ENCODE results near the gene RHBDF1.

RHBDF1 gene

GRCh38 chr16:60929-61878, 11.2 kb downstream of the RHBDF1 start:
- DNase-seq (ENCODE audit: insufficient read length, low spot score) (no peak), FAIRE-seq (no peak)
- no peak for TF ChIP-seq CTCF (IDR thresholded peaks at IDR 0.05; ENCODE audit: insufficient read depth, missing control alignments)

GRCh38 chr16:60166-60565, 12.3 kb downstream of the RHBDF1 start:
- TF ChIP-seq CTCF (IDR thresholded peaks at IDR 0.05; ENCODE audit: insufficient read depth, missing control alignments) = no peak
- DNase-seq (ENCODE audit: insufficient read length, low spot score) = no peak
- no peak for FAIRE-seq

- TF ChIP-seq CTCF (IDR thresholded peaks at IDR 0.05; ENCODE audit: insufficient read depth, missing control alignments) = no peak
- FAIRE-seq = no peak
- no peak for DNase-seq (ENCODE audit: insufficient read length, low spot score)
These were observed 12.9 kb downstream of the RHBDF1 start for GRCh38 chr16:59440-60059.

- FAIRE-seq = no peak
- no peak for TF ChIP-seq CTCF (IDR thresholded peaks at IDR 0.05; ENCODE audit: insufficient read depth, missing control alignments)
- DNase-seq (ENCODE audit: insufficient read length, low spot score) = no peak
These were observed 13.7 kb downstream of the RHBDF1 start for GRCh38 chr16:58491-59439.

GRCh38 chr16:57711-58110, 14.7 kb downstream of the RHBDF1 start:
- no peak for FAIRE-seq
- no peak for DNase-seq (ENCODE audit: insufficient read length, low spot score)
- no peak for TF ChIP-seq CTCF (IDR thresholded peaks at IDR 0.05; ENCODE audit: insufficient read depth, missing control alignments)

- FAIRE-seq (no peak), DNase-seq (ENCODE audit: insufficient read length, low spot score) (no peak)
- TF ChIP-seq CTCF (IDR thresholded peaks at IDR 0.05; ENCODE audit: insufficient read depth, missing control alignments) = no peak
These were observed 16.1 kb downstream of the RHBDF1 start for GRCh38 chr16:56231-56927.

Measured in D721Med (cell line).